Measurements from ENCODE around the gene SLC25A23.

- TF ChIP-seq CTCF (IDR thresholded peaks at IDR 0.05 in 2 of 3, conservative IDR thresholded peaks at IDR 0.05 in 1 of 3; ENCODE audit: insufficient read depth in 2 of 3, low read depth in 1 of 3, low read length in 3 of 3) (no peak), ZNF140 (CRISPR knock-in tag; IDR thresholded peaks at IDR 0.05) (no peak)
Measured at GRCh38 chr19:6491802-6492592, 32.4 kb upstream of the SLC25A23 start.

Data from K562 (cell line).